Measurements from ENCODE around the gene SEC16A.

DNA sequence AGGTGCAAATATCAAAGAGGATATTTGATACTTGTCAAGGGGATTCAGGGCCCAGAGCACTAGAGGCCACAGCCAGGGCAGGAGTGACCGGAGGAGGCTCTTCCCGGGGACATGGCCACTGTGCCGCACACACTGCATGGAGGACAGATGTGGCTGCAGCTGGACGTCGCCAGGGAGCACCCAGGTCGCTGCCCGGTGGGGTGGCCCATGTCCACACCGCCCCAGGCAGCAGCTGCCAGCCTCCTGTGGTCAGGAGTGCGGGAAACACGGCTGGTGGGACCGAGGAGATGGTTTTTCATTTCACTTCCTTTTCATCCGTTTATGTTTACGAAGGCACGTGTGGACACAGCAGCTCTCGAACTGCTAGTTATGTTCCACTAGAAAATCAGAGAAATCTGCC is 15.1 kb downstream of the SEC16A start:
- no peak for TF ChIP-seq POLR2A (IDR thresholded peaks at IDR 0.05)
- TF ChIP-seq, protein P1, sequence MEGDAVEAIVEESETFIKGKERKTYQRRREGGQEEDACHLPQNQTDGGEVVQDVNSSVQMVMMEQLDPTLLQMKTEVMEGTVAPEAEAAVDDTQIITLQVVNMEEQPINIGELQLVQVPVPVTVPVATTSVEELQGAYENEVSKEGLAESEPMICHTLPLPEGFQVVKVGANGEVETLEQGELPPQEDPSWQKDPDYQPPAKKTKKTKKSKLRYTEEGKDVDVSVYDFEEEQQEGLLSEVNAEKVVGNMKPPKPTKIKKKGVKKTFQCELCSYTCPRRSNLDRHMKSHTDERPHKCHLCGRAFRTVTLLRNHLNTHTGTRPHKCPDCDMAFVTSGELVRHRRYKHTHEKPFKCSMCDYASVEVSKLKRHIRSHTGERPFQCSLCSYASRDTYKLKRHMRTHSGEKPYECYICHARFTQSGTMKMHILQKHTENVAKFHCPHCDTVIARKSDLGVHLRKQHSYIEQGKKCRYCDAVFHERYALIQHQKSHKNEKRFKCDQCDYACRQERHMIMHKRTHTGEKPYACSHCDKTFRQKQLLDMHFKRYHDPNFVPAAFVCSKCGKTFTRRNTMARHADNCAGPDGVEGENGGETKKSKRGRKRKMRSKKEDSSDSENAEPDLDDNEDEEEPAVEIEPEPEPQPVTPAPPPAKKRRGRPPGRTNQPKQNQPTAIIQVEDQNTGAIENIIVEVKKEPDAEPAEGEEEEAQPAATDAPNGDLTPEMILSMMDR (IDR thresholded peaks at IDR 0.05) = no peak

All from body of pancreas (tissue), 4 donors.